NCI-H2107 treated with DMSO at 0.1 percent for 48 hours (cell line): ENCODE data around the gene VPS26C.

ENCODE experiments used
- DNase-seq: peaks from one replicate; lab custom pipeline; 2025; ENCODE audit not compliant: unreplicated experiment; lab: John Stamatoyannopoulos, UW

Gene VPS26C

GRCh38 chr21:37266515-37267221, 466 bp downstream of the VPS26C start:
- no peak for DNase-seq

- DNase-seq: no peak
Observed at GRCh38 chr21:37264808-37265207, 2.3 kb downstream of the VPS26C start.

GRCh38 chr21:37263827-37264600, 3.1 kb downstream of the VPS26C start:
- no peak for DNase-seq

- no peak for DNase-seq
Observed at GRCh38 chr21:37259426-37259825, 7.7 kb downstream of the VPS26C start.

- peak; percentile 90 for DNase-seq
Observed at GRCh38 chr21:37257967-37258877, 8.9 kb downstream of the VPS26C start.

- peak; percentile 47 for DNase-seq
Observed at GRCh38 chr21:37257511-37257966, 9.6 kb downstream of the VPS26C start.

GRCh38 chr21:37253991-37254390, 13.1 kb downstream of the VPS26C start:
- peak; percentile 13 for DNase-seq

- DNase-seq: no peak
Observed at GRCh38 chr21:37251294-37251634, 15.9 kb downstream of the VPS26C start.

GRCh38 chr21:37249112-37249904, 17.8 kb downstream of the VPS26C start:
- DNase-seq: no peak

- DNase-seq: no peak
Observed at GRCh38 chr21:37248298-37248697, 18.8 kb downstream of the VPS26C start.

GRCh38 chr21:37245151-37245550, 22.0 kb downstream of the VPS26C start:
- DNase-seq: no peak

GRCh38 chr21:37244501-37245095, 22.5 kb downstream of the VPS26C start:
- no peak for DNase-seq

GRCh38 chr21:37243961-37244360, 23.2 kb downstream of the VPS26C start:
- no peak for DNase-seq

- no peak for DNase-seq
Observed at GRCh38 chr21:37241426-37241825, 25.7 kb downstream of the VPS26C start.

- no peak for DNase-seq
Observed at GRCh38 chr21:37240978-37241377, 26.2 kb downstream of the VPS26C start.

- DNase-seq: no peak
Observed at GRCh38 chr21:37237764-37238163, 29.4 kb downstream of the VPS26C start.

GRCh38 chr21:37237346-37237745, 29.8 kb downstream of the VPS26C start:
- DNase-seq: no peak

- no peak for DNase-seq
Observed at GRCh38 chr21:37233551-37234146, 33.5 kb downstream of the VPS26C start.

GRCh38 chr21:37232274-37233018, 34.7 kb downstream of the VPS26C start:
- no peak for DNase-seq
